GM19238 (cell line): ENCODE data around the gene PAM16.

Source experiments
- DNase-seq: peaks from one replicate; pipeline ENCODE4 v3.0.0; 2011; ENCODE audit warnings: low spot score; ENCODE audit not compliant: insufficient read length

PAM16 gene

DNA sequence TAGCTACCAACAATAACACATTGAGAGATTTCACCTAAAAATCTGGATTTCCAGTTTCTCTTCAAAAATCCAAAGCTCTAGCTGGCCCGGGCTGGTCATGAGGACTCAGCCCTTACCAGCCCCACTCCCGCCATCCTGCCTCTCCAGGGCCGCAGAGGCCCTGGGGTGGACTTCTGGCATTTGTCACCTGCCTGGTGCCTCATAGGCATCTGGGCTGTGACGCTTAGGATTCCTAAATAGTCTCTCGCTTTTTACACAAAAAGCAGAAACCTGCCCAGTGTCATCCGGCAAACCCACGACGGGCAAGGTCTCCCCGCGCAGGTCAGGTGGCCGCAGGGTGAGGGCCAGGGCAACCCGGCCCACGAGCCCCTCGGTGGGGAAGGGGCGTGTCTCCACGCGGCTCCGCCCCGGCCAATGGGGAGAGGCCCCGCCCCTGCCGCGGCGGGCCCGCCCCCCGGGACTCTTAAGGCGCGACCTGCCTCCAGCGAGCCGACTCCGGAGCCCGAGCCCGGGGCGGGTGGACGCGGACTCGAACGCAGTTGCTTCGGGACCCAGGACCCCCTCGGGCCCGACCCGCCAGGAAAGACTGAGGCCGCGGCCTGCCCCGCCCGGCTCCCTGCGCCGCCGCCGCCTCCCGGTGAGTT, 20.4 kb upstream of the PAM16 start, which contains the start of gene VASN:
Gene VASN, plus strand, starts transcription at position 492 of the 644 bp plus-strand sequence. CDS start 9,030 bp downstream, outside the sequence.
- peak; percentile 90 for DNase-seq

DNA sequence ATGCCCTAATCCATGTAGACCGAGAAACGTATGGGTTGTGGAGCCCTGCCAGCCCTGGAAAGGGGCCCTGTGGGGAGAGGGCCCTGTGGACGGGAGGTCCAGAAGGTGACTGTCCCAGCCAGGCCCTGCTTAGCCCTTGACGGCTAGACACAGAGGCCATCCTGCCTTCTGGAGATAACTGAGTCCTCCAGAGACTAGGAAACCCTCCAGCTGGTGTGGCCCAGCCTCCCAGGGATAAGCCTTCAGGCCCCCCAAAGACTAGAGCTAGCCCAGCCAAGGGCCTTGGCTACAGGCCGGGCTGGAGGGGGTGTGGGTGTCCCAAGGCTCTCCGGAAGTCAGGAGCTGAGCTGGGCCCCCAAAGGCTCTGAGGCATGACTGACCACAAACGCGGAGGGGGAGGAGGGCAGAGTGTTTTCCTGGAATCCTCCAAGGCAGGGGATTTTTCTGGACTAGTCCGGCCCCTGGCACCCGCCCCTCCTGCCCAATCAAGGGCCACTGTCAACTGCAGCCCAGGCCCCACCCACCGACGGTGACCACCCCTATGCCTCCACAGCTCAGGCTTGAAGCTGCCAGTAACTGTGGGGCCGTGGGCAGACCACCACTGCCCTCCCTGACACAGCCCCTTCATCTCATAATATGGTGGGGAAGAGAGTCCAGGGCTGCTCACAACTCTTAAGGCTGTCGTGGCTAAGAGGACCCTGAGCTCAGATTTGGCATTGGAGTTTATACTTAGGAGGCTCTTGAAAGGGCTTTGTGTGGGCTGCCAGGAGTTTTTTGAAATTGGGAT, 19.6 kb upstream of the PAM16 start:
- DNase-seq = no peak

DNA sequence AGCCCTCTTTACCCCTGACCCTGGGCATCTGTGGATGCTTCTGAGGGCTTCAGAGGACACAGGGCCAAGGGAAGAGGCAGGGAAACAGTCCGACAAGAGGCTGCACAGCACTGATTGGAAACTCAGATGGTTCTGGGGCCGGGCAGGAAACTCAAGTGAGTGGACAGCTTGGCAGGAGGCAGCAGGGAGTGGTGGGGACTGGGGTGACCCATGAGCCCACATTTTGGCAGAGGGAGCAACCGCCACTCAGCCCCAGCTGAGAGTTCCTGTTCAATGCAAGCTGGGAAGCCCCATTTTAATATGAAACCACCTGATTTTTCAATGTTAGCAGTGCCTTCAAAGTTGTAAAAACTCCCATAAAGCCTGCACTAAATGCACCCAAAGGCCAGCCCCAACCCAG, 19.0 kb upstream of the PAM16 start:
- DNase-seq = no peak

DNA sequence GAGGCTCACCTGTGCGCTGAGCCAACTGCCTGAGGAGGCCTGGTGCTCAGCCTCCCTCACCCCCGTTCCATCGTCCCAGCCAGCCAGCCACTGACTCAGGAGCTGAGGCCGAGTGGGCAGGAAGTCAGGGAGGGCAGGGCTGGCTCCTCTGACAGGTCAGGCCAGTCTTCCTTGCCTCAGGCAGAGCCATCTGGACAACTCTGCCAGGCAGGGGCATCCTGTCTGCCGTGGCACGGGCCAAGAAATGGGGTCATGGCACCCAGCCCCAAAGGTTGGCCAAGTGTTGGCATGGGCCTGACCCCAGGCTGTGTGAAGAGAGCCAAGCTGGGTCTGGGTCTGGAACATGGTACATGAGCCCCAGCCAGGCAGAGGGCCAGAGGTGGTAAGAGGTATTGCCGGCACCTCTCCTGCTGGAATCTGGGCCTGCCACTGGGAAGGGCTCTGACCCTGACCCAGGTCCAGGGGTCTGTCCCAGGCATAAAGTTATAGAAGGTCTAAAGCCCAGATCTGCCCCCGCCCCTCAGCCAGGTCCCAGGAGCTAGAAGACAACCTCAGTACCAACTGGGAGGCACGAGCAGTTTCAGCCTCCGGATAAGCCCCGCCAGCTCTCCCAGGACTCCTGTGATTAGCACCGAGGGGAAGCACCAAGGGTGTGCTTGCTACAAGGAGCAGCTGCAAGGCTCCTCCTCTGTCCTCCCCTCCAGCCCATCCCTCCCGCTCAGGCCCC, 18.0 kb upstream of the PAM16 start:
- DNase-seq = no peak

DNA sequence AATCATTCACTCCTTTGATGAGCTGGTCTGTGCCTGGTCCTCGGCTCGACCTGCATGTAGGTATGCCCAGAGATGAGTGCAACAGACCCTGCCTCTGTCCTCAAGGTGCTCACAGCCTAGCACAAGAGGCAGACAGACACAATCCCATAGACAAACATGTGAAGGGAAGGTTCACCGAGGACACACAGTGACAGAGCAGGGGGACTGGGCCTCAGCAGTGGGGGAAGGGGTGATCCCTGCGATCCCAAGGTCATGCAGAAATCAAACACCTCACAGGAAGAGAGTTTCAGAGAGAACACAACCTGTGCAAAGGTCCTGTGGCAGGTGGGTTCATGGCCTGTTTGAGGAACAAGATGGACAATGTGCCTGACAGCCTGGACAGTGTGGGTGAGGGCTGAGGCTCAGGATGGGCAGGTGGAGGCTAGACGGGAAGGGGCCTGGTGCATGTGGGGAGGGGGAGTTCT, 16.3 kb upstream of the PAM16 start:
- no peak for DNase-seq

DNA sequence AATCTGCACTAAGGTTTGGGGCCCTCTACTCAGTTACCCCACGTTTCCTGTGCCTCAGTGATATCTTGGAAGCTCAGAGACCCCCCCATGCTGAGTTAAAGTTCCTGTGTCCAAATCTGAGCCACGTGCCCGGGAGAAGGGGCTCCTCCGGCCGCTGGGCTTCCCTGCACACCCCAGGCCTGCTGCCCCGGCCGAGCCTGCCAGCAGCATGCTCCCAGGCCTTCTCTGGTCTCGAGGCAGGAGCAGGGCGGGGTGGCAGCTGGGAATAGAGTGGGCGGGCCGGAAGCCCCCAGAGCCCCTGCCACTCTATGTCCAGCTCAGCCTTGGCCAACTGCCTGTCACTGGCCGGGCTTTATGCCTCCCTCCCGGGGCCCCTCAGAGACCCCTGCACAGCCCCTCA, 14.9 kb upstream of the PAM16 start:
- no peak for DNase-seq

DNA sequence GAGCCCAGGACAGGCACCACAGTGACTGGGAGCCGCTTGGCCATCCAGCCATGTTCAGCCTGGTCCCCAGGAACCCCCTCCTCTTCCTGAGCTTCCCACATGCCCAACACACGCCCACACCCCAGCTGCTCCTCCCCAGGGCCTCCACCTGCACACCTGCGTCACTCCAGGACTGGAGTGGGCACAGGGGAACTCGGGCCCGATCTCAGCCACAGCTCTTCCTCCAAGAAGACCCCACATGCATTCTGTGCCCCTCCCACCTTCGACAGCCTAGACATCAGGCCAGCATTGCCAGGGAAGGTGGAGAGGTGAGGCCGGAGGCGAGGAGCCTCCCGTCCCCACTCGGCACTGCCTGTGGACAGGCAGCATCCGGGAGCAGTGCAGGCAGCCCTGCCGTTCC, 14.5 kb upstream of the PAM16 start:
- no peak for DNase-seq

DNA sequence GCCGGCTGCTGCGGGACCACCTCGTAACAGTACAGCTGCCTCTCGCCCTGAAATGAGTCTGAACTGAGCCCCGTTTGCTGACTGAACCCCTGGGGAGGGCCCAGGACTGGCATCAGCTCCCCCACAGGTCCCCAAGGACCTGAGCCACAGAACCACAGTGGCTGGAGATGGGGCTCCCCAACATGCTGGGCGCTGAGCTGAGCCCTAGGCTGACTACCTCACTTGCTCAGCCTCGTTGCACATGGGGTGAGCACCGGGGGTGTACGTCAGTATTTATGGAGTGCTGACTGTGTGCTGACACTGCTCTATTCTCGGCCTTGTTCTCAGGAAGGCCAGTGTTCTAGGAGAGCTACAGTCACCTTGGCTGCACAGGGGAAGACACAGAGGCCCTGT, 13.9 kb upstream of the PAM16 start:
- DNase-seq = no peak

DNA sequence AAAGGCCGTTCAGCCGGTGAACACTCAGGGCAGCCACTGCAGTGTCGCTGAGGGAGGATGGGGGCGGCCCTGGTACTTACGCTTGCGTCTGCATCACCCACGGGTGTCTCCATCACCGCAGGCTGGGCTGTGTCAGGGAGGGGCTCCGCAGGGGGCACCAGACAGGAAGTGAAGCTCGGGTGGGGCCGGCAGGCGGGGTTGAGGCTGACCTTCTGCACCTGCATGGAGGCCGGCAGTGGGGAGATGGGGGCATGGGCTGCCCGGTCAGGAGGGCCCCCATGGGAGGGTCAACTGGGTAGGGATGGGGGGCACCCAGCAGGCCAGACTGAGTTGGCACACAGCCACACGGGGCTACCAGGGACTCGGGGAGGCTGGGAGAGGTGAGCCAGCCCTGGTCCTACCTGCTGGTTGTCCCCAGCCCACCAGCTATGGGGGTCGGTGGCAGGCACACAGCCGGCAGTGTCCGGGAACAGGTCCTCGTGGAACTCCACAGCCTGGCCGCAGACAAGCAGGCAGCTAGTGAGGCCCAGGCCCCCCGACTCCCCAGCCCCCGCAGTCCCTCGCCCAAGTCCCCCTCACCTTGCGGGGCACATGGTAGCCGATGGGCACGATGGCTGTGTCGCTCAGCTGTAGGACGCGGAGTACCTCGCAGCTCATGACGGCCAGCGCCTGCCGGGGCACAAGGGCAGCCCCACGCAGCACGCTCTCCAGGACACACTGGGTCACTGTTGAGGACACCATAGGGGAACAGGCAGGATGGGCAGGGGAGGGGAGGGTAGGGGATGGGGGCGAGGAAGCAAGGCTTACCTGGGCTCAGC, 13.3 kb upstream of the PAM16 start:
- DNase-seq = no peak

DNA sequence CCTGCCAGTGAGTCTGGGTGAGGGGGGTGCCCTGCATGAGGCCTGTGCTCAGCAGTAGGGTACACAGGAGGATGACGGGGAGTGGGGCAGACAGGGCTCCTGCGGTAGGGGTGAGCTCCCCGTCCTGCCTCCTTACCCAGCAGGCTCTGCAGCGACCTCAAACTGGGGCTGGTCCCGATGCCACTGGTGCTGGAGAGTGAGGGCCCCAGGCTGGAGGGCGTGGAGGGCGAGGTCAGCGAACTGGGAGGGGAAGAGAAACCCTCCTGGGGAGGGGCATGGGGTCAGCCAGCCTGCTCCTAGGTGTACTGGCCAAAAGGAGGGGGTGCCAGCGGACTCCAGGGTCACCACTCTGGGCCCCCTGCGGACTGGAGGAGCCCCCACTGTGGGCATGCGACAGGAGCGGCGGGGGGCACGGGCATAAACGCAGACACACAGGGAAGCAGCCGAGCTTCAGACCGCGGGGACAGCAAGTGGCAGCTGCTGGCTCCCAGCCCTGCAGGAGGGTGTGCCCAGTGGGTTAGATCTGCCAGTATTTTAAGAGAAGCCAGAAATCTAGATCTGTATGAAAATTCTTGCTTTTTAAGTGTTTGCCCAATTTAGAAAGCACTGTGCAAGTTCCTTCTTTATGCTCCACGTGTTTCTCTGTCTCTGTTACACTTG, 11.5 kb upstream of the PAM16 start:
- DNase-seq = no peak

DNA sequence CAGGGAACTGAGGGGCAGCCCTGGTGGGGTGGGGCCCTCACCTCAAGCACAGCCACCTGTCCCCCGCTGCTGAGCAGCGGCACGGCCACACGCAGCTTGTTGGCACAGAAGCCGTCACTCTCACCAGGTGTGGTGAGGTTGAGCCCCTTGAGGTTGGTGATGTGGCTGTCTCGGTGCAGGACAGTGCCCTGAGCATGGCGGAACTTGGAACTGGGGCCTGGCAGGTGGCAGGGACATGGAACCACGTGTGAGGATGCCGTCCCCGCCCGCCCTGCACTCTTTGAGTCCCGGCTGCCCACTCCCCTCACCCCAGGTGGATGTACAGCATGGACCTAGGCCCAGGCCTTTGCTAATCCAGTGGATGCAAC, 10.8 kb upstream of the PAM16 start:
- DNase-seq = no peak

DNA sequence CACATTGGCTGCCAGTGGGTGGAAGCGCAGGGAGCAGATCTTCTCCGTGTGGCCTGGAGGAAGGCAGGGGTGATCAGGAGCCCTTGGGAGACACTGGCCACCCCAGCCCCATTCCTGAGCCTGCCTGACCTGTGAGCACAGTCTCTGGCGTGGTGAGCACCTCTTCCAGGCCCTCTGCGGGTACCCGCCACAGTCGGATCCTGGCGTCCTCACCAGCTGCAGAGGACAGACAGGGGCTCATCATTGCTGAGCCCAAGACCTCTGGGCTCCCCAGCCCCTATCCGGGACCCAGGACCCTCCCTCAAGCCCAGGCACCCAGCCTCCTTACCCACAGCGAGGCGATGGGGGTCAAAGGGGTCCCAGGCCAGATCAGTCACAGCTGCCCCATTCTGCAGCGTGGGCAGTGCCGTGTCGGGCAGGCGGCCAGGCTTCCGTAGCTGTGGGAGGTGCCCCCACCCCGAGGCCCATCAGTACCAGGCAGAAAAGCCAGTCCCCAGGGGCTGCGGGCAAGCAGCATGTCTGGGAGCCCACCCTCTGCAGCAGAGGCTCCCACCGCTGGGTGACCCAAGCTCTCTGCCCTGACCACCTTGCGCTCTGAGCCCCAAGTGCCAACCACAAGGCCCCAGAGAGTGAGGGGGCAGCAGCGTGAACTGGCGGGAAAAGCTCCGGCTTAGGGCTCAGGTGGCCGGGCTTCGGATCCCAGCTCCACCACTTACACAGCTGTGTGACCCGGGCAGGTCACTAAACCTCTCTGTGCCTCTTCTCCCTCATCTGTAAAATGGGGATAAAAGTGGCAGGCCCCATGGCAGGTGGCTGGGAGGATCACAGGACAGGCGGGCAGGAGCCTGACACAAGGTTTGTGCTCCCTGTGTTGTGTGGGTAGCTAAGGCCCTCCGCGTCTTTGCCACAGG, 10.2 kb upstream of the PAM16 start:
- no peak for DNase-seq

DNA sequence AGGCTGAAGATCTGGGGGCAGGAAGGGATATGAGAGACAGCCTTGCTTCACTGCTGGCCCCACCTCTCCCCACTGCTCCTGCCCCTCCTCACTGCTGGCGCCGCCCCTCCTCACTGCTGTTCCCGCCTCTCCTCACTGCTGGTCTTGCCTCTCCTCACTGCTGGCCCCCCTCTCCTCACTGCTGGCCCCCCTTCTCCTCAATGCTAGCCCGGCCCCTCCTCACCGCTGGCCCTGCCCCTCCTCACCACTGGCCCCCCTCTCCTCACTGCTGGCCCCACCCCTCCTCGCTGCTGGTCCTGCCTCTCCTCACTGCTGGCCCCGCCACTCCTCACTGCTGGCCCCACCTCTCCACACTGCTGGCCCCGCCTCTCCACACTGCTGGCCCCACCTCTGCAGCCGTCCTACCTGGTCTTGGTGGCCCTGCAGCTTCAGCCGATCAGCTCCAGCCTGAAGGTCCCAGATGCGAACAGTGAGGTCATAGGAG, 9.5 kb upstream of the PAM16 start:
- DNase-seq = no peak

DNA sequence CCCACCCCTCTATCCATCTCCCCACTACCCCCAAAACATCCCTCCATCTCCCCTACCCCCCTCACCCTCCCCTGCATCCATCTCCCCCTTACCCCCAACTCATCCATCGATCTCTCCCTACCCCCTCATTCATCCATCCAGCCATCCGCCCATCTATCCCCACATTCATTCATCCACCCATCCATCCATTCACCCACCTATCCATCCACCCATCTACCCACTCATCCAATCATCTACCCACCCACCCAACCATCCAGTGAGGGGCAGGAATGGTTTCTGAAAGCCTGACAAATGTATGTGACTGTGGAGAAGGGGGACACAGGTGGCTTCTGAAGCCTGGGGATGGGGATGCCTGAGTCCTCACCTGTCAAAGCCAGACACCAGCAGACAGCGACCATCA, 8.8 kb upstream of the PAM16 start:
- no peak for DNase-seq

DNA sequence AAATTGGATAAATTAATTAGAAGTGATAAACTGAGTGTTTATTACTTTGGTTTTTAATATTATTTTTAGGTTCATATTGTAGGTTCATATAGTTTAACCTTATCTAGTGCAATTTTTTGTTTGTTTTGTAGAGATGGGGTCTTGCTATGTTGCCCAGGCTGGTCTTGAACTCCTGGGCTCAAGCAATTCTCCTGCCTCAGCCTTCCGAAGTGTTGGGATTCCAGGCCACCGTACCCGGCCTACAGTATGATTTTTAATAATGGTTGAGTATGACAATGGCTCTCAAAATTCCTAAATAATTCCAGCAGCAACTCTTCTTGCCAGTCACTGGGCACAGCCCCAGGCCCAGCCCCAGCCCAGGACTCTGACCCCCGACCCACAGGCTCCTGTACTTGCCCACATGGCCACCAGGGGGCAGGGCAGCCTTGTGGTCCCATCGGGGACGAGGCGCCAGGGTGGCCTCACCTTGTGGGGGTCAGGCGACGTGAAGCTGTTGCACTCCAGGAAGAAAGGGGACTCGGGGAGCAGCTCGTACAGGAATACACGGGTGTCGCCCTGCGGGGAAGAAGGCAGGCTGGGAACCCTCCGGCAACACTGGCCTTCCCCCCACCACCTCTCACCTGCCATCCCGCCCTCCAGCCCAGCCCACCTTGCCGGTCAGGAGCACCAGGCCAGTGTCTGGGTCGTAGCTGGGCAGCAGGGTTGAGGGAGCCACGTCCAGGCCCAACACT, 7.9 kb upstream of the PAM16 start:
- peak; percentile 70 for DNase-seq

DNA sequence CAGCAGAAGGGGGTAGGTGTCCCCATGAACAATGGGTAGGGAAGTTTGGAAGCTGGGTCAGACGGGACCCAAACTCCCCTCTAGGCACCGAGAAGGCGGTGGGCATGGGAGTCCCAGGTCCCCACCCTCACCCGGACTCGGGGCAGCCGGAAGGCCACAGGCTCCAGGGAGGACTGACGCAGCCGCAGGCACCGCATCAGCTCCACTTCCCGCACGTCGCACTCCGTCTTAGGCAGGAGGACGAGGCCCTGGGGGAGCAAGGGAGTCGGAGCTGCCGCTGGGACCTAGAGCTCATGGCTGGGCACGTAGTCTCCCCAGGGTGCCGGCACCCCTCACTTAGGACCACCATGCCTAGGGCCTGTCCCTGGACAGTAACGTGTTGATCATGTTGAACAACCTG, 7.1 kb upstream of the PAM16 start:
- DNase-seq = no peak

DNA sequence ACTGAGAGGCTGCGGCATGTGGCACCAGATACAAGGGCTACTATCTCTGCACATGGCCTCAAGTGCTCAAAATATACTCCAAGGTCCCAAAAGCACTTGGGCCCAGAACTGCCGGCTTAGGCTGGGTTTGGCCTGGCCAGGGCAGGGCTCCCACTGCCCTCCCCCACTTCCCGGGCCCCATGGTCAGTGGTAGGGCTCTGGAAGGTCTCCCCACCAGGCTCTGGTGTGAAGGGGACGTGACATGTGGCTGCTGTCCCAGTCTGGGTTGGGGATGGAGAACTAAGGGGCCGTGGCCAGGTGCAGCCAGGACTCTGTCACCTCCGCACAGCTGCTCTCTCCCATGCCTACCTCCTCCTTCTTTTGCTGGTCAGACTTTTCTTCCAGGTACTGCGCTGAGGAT, 5.7 kb upstream of the PAM16 start:
- DNase-seq = no peak

DNA sequence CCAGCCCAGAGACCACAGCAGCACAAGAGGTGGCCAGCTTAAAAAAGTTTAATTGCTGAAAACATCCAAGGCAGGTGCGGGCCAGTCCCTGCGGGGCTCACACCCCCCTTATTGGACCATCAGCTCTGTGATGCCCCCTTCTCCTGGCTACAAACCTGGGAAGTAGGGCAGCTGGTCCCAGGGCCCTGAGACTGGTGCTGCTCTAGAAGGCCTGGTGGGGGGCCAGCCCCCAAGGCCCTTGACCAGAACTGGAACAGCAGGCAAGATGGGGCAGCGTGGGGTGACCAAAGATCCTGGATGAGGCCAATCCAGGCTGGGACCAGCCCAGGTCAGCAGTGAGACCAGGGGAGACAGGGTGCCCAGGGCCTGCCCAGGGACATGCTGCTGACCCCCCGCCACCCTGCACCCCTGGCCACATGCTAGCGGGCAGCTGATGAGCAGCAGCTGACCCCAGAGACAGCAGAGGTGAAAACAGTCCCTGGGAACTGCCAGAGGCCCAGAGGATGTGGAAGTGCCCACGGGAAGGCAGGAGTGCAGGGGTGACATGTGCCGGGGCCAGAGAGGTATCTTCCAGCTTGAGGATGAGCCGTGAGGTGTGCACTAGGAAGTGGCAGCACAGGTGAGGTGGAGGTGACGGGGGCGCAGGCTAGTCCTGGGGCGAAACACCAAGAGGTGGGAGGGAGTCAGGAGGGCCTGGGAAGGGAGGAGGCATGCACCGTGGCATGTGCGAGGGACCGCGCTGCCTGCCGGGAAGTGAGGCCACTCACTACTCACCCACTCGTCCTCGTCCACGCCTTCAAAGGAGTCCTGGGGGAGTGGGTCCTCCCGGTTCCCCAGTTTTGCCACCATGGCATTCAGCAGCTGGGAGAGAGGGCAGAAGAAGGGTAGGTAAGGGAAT, 3.6 kb upstream of the PAM16 start:
- no peak for DNase-seq
